Measurements from ENCODE around the gene NT5C3A.
"Not testable (repeated sequence)": the region's sequence is repeated elsewhere in the genome, so short reads cannot be mapped to it uniquely, and the experiment has no call there.

Gene NT5C3A

GRCh38 chr7:33038639-33039038 lies 23.9 kb downstream of the NT5C3A start:
- no peak for TF ChIP-seq POLR2AphosphoS5 (IDR thresholded peaks at IDR 0.05; ENCODE audit: low read depth, low read length)
- no peak for TF ChIP-seq POLR2A (IDR thresholded peaks at IDR 0.05; ENCODE audit: low read depth, low read length)
- FAIRE-seq (peak; percentile 72), DNase-seq (ENCODE audit: insufficient read length) (no peak)

DNA sequence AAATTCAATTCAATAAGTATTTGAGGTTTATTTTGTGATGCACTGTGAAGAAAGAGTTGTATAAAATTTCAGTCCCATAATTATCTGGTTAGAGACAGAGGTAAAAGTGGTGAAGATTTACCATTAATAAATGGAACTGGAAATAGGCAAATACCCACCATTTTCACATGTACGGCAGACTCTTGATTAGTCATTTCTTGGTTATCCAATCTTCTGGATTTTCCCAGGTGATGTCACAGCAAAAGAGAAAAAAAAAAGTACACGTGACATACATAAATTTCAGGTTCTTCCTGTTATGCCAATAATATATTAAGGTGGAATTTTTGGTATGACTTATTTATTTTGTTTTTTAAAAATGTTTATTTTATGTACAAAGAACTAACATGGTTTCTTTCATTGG lies 26.8 kb downstream of the NT5C3A start:
- DNase-seq (ENCODE audit: insufficient read length) (no peak), FAIRE-seq (no peak)
- TF ChIP-seq TAF1 (IDR thresholded peaks at IDR 0.05; ENCODE audit: borderline replicate concordance, low read depth, low read length) = no peak
- no peak for TF ChIP-seq POLR2A (IDR thresholded peaks at IDR 0.05; ENCODE audit: low read depth, low read length)
- TF ChIP-seq POLR2AphosphoS5 (IDR thresholded peaks at IDR 0.05; ENCODE audit: low read depth, low read length) = no peak

DNA sequence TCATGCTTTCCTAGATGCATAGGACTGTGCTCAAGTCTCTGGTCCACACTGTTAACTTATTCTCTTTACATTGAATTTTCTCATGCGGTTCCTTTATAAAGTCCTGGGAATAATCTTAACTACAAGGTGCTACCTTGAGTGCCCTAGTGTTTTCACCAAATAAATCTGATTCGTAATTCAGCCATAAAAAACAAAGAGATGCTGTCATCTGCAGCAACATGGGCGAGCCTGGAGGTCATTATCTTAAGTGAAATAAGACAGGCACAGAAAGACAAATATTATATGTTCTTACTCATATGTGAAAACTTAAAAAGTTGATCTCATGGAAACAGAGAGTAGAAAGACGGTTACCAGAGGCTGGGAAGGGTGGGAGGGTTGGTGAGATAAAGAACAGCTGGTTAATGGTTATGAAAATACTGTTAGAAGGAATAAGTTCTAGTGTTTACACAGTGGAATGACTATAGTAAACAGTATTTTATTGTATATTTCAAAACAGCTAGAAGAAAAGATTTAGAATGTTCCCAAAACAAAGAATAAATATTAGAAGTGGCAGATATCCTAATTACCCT lies 38.3 kb downstream of the NT5C3A start:
- TF ChIP-seq POLR2AphosphoS5 (IDR thresholded peaks at IDR 0.05; ENCODE audit: low read depth, low read length) = no peak
- TF ChIP-seq POLR2A (IDR thresholded peaks at IDR 0.05; ENCODE audit: low read depth, low read length) = no peak
- no peak for TF ChIP-seq TAF1 (IDR thresholded peaks at IDR 0.05; ENCODE audit: borderline replicate concordance, low read depth, low read length)
- no peak for FAIRE-seq
- DNase-seq (ENCODE audit: insufficient read length) = no peak

DNA sequence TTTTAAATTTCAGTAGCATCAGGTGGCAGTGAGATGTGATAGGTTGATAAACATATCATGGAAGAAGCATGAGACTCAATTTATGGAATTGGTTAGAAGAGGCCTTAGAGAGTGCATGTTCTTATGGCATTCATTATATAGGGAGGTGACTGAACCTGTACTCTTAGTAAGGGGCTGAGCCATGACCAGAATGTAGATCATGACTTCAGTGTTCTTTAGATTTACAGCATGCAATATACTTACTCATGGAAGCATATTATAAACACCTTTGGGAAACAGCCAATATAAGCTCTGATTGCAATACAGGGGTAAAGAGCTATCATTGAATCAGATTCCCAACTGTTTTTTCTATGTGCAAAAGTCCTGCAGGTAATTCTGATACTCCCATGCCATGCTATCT lies 50.2 kb downstream of the NT5C3A start:
- TF ChIP-seq TAF1 (IDR thresholded peaks at IDR 0.05; ENCODE audit: borderline replicate concordance, low read depth, low read length) (no peak), POLR2A (IDR thresholded peaks at IDR 0.05; ENCODE audit: low read depth, low read length) (no peak), POLR2AphosphoS5 (IDR thresholded peaks at IDR 0.05; ENCODE audit: low read depth, low read length) (no peak)
- DNase-seq (ENCODE audit: insufficient read length) = no peak
- no peak for FAIRE-seq

DNA sequence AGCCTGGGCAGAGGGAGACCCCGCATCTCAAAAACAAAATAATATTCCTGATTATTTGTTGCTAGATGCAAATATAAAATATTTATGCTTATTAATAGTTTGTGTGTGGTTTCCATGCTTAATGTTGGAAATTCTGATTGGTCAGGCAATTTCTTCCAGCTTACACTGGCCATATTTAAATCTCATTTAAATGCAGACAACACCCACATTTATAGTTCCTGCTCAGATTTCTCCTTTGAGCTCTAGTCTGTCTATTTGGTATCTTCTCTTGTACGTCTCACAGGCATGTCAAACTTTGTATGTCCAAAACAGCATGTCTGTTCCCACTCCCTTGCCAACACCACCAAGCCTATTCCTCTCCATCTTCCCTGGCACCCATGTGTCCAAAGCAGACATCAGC lies 52.8 kb downstream of the NT5C3A start:
- FAIRE-seq (no peak), DNase-seq (ENCODE audit: insufficient read length) (no peak)
- TF ChIP-seq TAF1 (IDR thresholded peaks at IDR 0.05; ENCODE audit: borderline replicate concordance, low read depth, low read length) (no peak), POLR2AphosphoS5 (IDR thresholded peaks at IDR 0.05; ENCODE audit: low read depth, low read length) (no peak), POLR2A (IDR thresholded peaks at IDR 0.05; ENCODE audit: low read depth, low read length) (no peak)

DNA sequence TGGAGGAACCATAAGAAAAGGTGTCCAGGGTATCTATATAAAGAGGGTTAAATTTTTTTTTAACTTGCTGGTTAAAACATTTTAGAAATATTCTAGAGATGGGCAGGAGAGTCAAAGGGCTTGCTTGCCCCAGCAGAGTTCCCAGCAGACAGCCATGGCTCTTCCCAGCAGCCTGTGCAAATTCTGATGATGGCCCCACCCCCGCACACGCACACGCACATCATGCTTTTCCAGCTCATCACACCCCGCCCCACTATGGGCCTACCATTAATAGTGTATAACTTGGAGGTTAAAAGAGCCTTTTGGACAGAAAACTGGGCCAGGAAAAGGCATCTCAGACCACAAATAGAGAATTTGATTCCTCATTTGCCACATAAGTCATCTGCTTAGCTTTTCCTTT lies 56.9 kb downstream of the NT5C3A start:
- DNase-seq (ENCODE audit: insufficient read length); FAIRE-seq: not testable (repeated sequence)

- not testable (repeated sequence) for FAIRE-seq; DNase-seq (ENCODE audit: insufficient read length)
These were observed 57.4 kb downstream of the NT5C3A start for GRCh38 chr7:33005193-33005592.

DNA sequence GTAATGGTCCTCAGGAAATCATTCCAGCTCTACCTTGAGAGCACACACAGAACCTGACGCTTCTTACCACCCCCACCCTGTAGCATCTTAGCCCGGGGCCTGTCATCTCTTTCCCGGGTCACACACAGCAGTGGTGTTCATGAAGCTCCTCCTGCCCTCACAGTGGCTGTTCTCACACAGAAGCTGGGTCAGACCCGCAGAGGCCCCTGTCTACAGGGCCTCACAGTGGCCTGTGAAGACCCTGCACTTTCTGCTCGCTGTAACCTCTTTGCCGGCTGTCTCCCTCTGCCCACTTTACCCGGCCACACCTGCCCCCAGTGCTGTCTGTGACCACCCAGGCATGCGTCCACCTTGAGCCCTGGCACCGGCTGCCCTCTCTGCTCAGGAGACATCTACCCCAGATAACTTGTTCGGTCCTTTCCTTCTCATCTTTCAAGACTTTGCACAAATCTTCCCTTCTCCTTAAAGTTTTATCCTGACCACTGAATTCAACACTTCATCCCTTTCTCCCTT lies 58.4 kb downstream of the NT5C3A start:
- FAIRE-seq = not testable (repeated sequence)

GRCh38 chr7:33003111-33003510 lies 59.5 kb downstream of the NT5C3A start:
- FAIRE-seq; DNase-seq (ENCODE audit: insufficient read length): not testable (repeated sequence)

More for the DNA sequence above, 58.4 kb downstream of the NT5C3A start:
- not testable (repeated sequence) for DNase-seq (ENCODE audit: insufficient read length)

DNA sequence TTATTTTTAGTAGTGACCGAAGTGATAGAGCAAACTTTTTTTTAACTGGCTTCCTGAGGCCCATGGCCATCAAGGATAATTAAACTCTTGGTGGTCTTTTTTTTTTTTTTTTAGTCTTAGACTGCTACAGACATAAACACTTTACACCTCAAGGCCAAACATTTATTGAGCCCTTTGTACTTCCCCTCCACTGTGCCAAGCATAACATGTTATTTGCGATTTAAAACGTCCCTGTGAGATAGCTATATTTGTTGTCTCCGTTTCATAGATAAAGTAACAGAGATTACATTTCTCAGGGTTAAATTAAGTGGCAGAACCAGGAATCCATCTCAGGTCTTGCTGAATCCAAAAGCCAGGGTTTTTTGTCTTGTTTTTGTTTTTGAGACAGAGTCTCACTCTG lies 63.2 kb downstream of the NT5C3A start:
- not testable (repeated sequence) for DNase-seq (ENCODE audit: insufficient read length); FAIRE-seq

GRCh38 chr7:32998361-32999171 lies 64.0 kb downstream of the NT5C3A start:
- DNase-seq (ENCODE audit: insufficient read length); FAIRE-seq: not testable (repeated sequence)

DNA sequence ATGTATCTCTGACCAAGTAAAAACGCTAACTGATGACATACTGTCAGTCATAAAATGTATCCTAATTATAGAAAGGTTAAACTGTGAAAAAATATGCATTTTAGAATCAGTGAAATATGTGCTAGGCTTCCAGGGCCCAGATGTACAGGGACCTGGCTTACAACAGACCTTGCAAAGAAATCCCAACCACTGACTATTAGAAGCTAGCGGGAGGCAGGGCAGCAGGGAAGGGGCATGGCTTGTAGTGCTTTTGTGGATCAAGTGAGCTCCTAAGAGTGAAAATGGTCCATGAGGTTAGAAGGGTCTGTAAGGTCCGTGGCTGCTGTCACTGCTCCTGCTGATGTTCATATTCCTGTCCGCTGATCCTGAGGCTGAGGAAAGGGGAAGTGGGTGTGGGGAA lies 64.6 kb downstream of the NT5C3A start:
- not testable (repeated sequence) for FAIRE-seq; DNase-seq (ENCODE audit: insufficient read length)

- not testable (repeated sequence) for DNase-seq (ENCODE audit: insufficient read length)
- FAIRE-seq = peak; percentile 33
These were observed 69.8 kb downstream of the NT5C3A start for GRCh38 chr7:32992750-32993149.

- not testable (repeated sequence) for DNase-seq (ENCODE audit: insufficient read length); FAIRE-seq
These were observed 70.4 kb downstream of the NT5C3A start for GRCh38 chr7:32991975-32992700.

DNA sequence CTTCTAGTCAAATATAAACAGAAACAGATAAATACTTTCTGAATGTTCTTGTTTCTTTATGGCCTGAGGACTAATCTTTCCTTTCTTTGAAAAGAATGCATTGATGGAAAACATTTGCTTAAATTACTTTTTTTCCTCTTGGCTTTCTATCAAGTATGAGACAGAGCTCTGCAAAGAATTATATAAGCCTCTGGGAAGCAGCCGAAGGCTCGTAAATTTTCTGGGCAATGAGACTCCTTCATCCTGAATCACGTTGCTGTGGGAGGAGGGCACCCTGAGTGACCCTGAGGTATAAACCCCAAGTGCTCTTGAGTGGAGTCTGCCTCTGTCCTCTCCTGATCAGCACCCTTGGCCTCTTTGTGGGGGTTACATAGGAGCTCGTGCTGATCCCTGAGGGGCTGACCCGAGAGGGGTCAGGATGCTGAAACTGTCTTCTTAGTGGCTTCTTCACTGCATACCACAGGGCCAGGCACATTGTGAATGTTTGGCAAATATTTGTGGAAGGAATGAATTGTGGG lies 71.4 kb downstream of the NT5C3A start:
- FAIRE-seq; DNase-seq (ENCODE audit: insufficient read length): not testable (repeated sequence)

- not testable (repeated sequence) for FAIRE-seq
These were observed 74.4 kb downstream of the NT5C3A start for GRCh38 chr7:32988148-32988547.

DNA sequence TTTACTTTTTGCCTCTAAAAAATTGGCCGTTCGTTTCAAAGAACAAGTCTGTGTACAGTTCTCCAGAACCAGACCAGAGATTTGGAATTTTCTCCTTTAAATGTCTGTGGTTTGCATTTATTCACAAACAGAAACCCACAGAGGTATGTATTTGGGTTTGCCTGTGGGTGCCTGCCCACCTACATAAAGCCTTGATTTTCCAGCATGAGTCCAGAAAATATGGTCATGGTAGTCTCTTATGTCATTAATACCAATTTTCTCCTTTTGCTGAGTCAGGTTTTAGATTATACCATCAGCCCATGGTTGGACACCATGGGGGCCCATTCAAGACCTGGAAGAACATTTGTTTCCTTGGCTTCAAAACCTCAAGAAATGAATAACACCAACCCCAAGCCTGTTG lies 82.7 kb downstream of the NT5C3A start:
- not testable (repeated sequence) for DNase-seq (ENCODE audit: insufficient read length)

More at GRCh38 chr7:32988148-32988547, 74.4 kb downstream of the NT5C3A start:
- not testable (repeated sequence) for DNase-seq (ENCODE audit: insufficient read length)

DNA sequence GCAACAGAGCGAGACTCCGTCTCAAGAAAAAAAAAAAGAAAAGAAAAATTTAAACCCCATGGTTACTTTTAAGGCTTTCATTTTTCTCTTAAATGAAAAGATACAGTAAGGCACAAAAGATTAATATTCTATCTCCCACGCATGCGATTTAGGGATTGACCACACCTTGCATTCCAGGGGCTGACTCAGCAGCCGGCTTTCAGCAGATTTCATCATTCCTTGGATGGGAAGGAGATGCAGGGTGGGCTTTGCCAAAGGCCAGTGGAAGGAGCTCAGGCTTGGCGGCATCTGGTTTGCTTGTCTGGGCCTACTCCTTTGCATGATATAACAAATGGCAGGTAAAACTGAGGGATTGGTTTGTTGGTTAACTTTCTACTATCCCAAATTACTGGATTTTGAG lies 83.3 kb downstream of the NT5C3A start:
- not testable (repeated sequence) for FAIRE-seq; DNase-seq (ENCODE audit: insufficient read length)

More for the DNA sequence above, 82.7 kb downstream of the NT5C3A start:
- not testable (repeated sequence) for FAIRE-seq
